DOHH2 (cell line): ENCODE data around the gene AKAP8L.

Experiments
- H3F3A ChIP-seq: fragments of 200-600 bp; sonication (generic), shearing (Covaris generic); 2 replicates; pipeline ENCODE4 v1.6.0; 2016; ENCODE audit warnings: antibody characterized with exemption, mild to moderate bottlenecking; ENCODE audit not compliant: control insufficient read depth, insufficient read depth
- H3K27ac ChIP-seq: fragments of 200-600 bp; sonication (generic); 2 replicates; pipeline ENCODE4 v1.5.1; 2014; ENCODE audit warnings: low read depth, mild to moderate bottlenecking, low read length, moderate library complexity
- H3K27me3 ChIP-seq: fragments of 200-600 bp; sonication (generic); 2 replicates; pipeline ENCODE4 v1.6.1; 2014; ENCODE audit warnings: mild to moderate bottlenecking, low read length, mixed read lengths; ENCODE audit not compliant: control insufficient read depth
- H3K36me3 ChIP-seq: fragments of 200-600 bp; sonication (generic); 2 replicates; pipeline ENCODE4 v1.6.1; 2014; ENCODE audit warnings: mild to moderate bottlenecking, low read length, moderate library complexity, mixed read lengths; ENCODE audit not compliant: control insufficient read depth
- H3K4me1 ChIP-seq: fragments of 200-600 bp; sonication (generic); 2 replicates; pipeline ENCODE4 v1.6.1; 2014; ENCODE audit warnings: mild to moderate bottlenecking, low read length, mixed read lengths; ENCODE audit not compliant: control insufficient read depth
- H3K4me2 ChIP-seq: fragments of 200-600 bp; sonication (generic); 2 replicates; pipeline ENCODE4 v1.6.0; 2014; ENCODE audit warnings: mild to moderate bottlenecking, low read length, moderate library complexity
- H3K4me3 ChIP-seq: fragments of 200-600 bp; sonication (generic); 2 replicates; pipeline ENCODE4 v1.5.1; 2014; ENCODE audit warnings: mild to moderate bottlenecking, low read length, mixed read lengths
- H3K79me2 ChIP-seq: fragments of 200-600 bp; sonication (generic); 2 replicates; pipeline ENCODE4 v1.6.1; 2014; ENCODE audit warnings: mild to moderate bottlenecking, low read length, mixed read lengths; ENCODE audit not compliant: control insufficient read depth
- H3K9me2 ChIP-seq: fragments of 200-600 bp; sonication (generic); replicated peaks from 2 replicates; pipeline ENCODE4 v1.6.1; 2014; ENCODE audit warnings: mild to moderate bottlenecking, low read length, mixed read lengths; ENCODE audit not compliant: control insufficient read depth
- H3K9me3 ChIP-seq: fragments of 200-600 bp; sonication (generic); 2 replicates; pipeline ENCODE4 v1.6.1; 2014; ENCODE audit warnings: antibody characterized with exemption, low read length, mixed read lengths; ENCODE audit not compliant: control insufficient read depth, insufficient read depth
- H4K20me1 ChIP-seq: fragments of 200-600 bp; sonication (generic); 2 replicates; pipeline ENCODE4 v1.6.0; 2014; ENCODE audit warnings: low read depth, mild to moderate bottlenecking, antibody characterized with exemption, low read length, moderate library complexity; ENCODE audit not compliant: control insufficient read depth, insufficient read depth
- EZH2phosphoT487 ChIP-seq: fragments of 200-600 bp; sonication (generic); IDR thresholded peaks from 2 replicates; pipeline ENCODE4 v1.6.1; 2017; ENCODE audit warnings: borderline replicate concordance, mild to moderate bottlenecking, antibody characterized with exemption, low read length, moderate library complexity, mixed read lengths
- TF ChIP-seq, protein P1 (sequence below): fragments of 200-600 bp; sonication (generic); IDR thresholded peaks from one replicate; pipeline ENCODE4 v1.5.1; 2014; ENCODE audit warnings: antibody characterized with exemption, mild to moderate bottlenecking, low read depth, low read length; ENCODE audit not compliant: poor library complexity, severe bottlenecking

AKAP8L gene

DNA sequence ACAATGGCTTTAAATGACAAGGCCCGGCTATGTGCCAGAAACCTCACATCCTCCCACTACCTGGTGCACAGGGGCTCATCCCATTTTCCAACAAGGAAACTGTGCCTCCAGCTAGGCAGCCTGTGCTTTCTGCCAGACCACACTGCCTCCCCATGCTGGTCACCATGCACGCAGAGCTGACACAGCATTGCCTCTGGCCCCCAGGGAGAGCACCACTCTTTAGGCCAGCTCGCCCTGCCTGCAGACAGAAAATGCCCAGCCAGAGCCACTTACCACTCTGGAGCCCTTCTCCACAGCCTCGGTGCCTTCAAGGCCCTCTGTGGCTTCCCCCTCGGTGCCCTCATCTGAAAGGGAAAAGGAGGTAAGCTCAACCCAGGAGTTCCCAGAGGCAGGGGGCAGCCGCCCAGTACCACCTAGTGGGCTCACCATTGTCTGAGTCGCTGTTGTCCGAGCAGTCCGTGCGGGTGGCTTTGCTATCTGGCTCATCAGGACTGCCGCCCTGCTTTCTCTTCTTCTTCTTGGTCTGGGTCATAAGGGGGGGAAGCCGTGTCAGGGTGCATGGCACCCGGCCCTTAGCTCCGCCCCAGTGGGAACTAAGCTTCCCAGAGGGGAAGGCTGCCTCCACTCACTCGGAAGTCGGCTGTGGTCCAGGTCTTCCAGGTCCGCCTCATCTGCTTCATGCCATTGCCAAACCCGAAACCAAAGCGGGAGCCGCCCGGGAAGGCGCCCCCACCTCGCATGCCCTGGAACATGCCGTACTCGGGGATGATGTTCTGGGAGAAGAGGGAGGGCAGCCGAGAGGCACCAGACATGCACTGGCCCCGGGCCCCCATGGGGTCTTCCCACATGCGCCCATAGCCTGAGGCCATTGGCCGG, 18.0 kb downstream of the AKAP8L start:
- H3K36me3 ChIP-seq, result peaks cover 89% of the 10 kb centered on the region
- H3F3A ChIP-seq, result no peaks in the 10 kb centered on the region
- no peak overlapping the region for H3K4me3 ChIP-seq
- no peak overlapping the region for H3K27ac ChIP-seq
- peaks cover 10% of the 10 kb centered on the region; the same call in 1 of the 2 replicates for H4K20me1 ChIP-seq
- H3K79me2 ChIP-seq, result peaks cover 44% of the 10 kb centered on the region
- peaks cover 7% of the 10 kb centered on the region; the same call in 1 of the 2 replicates for H3K4me1 ChIP-seq
- H3K9me2 ChIP-seq, result no peaks in the 10 kb centered on the region
- TF ChIP-seq, protein P1, sequence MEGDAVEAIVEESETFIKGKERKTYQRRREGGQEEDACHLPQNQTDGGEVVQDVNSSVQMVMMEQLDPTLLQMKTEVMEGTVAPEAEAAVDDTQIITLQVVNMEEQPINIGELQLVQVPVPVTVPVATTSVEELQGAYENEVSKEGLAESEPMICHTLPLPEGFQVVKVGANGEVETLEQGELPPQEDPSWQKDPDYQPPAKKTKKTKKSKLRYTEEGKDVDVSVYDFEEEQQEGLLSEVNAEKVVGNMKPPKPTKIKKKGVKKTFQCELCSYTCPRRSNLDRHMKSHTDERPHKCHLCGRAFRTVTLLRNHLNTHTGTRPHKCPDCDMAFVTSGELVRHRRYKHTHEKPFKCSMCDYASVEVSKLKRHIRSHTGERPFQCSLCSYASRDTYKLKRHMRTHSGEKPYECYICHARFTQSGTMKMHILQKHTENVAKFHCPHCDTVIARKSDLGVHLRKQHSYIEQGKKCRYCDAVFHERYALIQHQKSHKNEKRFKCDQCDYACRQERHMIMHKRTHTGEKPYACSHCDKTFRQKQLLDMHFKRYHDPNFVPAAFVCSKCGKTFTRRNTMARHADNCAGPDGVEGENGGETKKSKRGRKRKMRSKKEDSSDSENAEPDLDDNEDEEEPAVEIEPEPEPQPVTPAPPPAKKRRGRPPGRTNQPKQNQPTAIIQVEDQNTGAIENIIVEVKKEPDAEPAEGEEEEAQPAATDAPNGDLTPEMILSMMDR, result no peak
- TF ChIP-seq EZH2phosphoT487, result no peak
- H3K4me2 ChIP-seq, result no peak overlapping the region
- H3K9me3 ChIP-seq, result no peaks in the 10 kb centered on the region
- H3K27me3 ChIP-seq, result no peaks in the 10 kb centered on the region

GRCh38 chr19:15399635-15400034, 19.2 kb downstream of the AKAP8L start:
- no peak for TF ChIP-seq EZH2phosphoT487
- TF ChIP-seq, protein P1, result no peak
- H3K9me2 ChIP-seq, result no peaks in the 10 kb centered on the region
- peaks cover 33% of the 10 kb centered on the region for H3K79me2 ChIP-seq
- peaks cover 89% of the 10 kb centered on the region for H3K36me3 ChIP-seq
- no peaks in the 10 kb centered on the region for H3K27me3 ChIP-seq
- no peaks in the 10 kb centered on the region for H3K9me3 ChIP-seq
- H3F3A ChIP-seq, result no peaks in the 10 kb centered on the region
- no peak overlapping the region for H3K27ac ChIP-seq
- H3K4me2 ChIP-seq, result no peak overlapping the region
- no peak overlapping the region for H3K4me3 ChIP-seq
- H4K20me1 ChIP-seq, result peaks cover 10% of the 10 kb centered on the region; the same call in 1 of the 2 replicates
- H3K4me1 ChIP-seq, result peaks cover 3% of the 10 kb centered on the region; the same call in 1 of the 2 replicates

GRCh38 chr19:15399234-15399515, 19.6 kb downstream of the AKAP8L start:
- Histone ChIP-seq H3K4me3 (no peak overlapping the region), H3K79me2 (peaks cover 28% of the 10 kb centered on the region), H3K4me2 (no peak overlapping the region), H3K36me3 (peaks cover 89% of the 10 kb centered on the region), H3K27me3 (no peaks in the 10 kb centered on the region), H3K27ac (no peak overlapping the region), H3K4me1 (no peaks in the 10 kb centered on the region), H3K9me3 (no peaks in the 10 kb centered on the region), H3K9me2 (no peaks in the 10 kb centered on the region), H4K20me1 (peaks cover 9% of the 10 kb centered on the region; the same call in 1 of the 2 replicates), H3F3A (0 out of 2 replicates have a peak, but pooled peaks cover 3% of the 10 kb centered on the region)
- TF ChIP-seq, protein P1, result no peak
- TF ChIP-seq EZH2phosphoT487, result no peak
